Stimulated activated CD4-positive, alpha-beta T cell treated with anti-CD3 and anti-CD28 coated beads, Interleukin-4, amount 100 ng/mL, for 4 hours (primary cell): ENCODE measurements around the gene AGGF1.
"Not testable (repeated sequence)": the region's sequence is repeated elsewhere in the genome, so short reads cannot be mapped to it uniquely, and the experiment has no call there.

Experiments
- DNase-seq, 2 experiments: peaks; one replicate each; pipeline ENCODE4 v3.0.0-alpha.2; 2020

The AGGF1 gene

GRCh38 chr5:77030097-77031071 lies at the start of gene AGGF1:
Gene AGGF1, plus strand, starts transcription at chr5:77030404. Its CDS starts 363 bp downstream, at chr5:77030767.
- DNase-seq: peak; percentile 87 to 89

- DNase-seq: no peak
Observed at GRCh38 chr5:76980518-76981144, 49.6 kb upstream of the AGGF1 start.

GRCh38 chr5:76982450-76982849 lies 47.8 kb upstream of the AGGF1 start:
- DNase-seq: no peak

GRCh38 chr5:76983468-76983867 lies 46.7 kb upstream of the AGGF1 start:
- DNase-seq: no peak

- no peak for DNase-seq
Observed at GRCh38 chr5:76986825-76987526, 43.2 kb upstream of the AGGF1 start.

- DNase-seq: no peak
Observed at GRCh38 chr5:76990899-76991459, 39.2 kb upstream of the AGGF1 start.

- not testable (repeated sequence) for DNase-seq
Observed at GRCh38 chr5:76993436-76993835, 36.8 kb upstream of the AGGF1 start.

GRCh38 chr5:76994337-76994736 lies 35.9 kb upstream of the AGGF1 start:
- no peak for DNase-seq

GRCh38 chr5:76998251-76998650 lies 32.0 kb upstream of the AGGF1 start:
- DNase-seq: not testable (repeated sequence)

- DNase-seq: no peak
Observed at GRCh38 chr5:76999451-76999850, 30.8 kb upstream of the AGGF1 start.

- no peak for DNase-seq
Observed at GRCh38 chr5:77003246-77003645, 27.0 kb upstream of the AGGF1 start.

GRCh38 chr5:77006124-77006523 lies 24.1 kb upstream of the AGGF1 start:
- DNase-seq: no peak

GRCh38 chr5:77008413-77008812 lies 21.8 kb upstream of the AGGF1 start:
- no peak for DNase-seq

- no peak for DNase-seq
Observed at GRCh38 chr5:77010243-77010642, 20.0 kb upstream of the AGGF1 start.

GRCh38 chr5:77011498-77011897 lies 18.7 kb upstream of the AGGF1 start:
- DNase-seq: no peak

GRCh38 chr5:77012601-77013000 lies 17.6 kb upstream of the AGGF1 start:
- no peak for DNase-seq

GRCh38 chr5:77015938-77016569 lies 14.2 kb upstream of the AGGF1 start:
- no peak for DNase-seq

GRCh38 chr5:77016962-77017361 lies 13.2 kb upstream of the AGGF1 start:
- DNase-seq: no peak

- DNase-seq: no peak
Observed at GRCh38 chr5:77017668-77018067, 12.5 kb upstream of the AGGF1 start.

- no peak for DNase-seq
Observed at GRCh38 chr5:77022511-77023417, 7.4 kb upstream of the AGGF1 start.

- no peak for DNase-seq
Observed at GRCh38 chr5:77024490-77024889, 5.7 kb upstream of the AGGF1 start.
